ENCODE data around the gene KCNK13. TPM values are rescaled to one million over a fixed set of nuclear protein-coding genes. Genes with fewer than 3 reads are reported as not detected.
"Not testable (repeated sequence)": the region's sequence is repeated elsewhere in the genome, so short reads cannot be mapped to it uniquely, and the experiment has no call there.

Gene KCNK13
- polyA plus RNA-seq, 4 donors = 0.18 to 0.38 (median 0.24) TPM

GRCh38 chr14:90184571-90185266 is 122.9 kb downstream of the KCNK13 start:
- DNase-seq (ENCODE audit: low read depth in 4 of 4, low spot score in 3 of 4) = no peak

- no peak for DNase-seq (ENCODE audit: low read depth in 4 of 4, low spot score in 3 of 4)
Measured at GRCh38 chr14:90188588-90188987, 126.8 kb downstream of the KCNK13 start.

GRCh38 chr14:90191154-90191553 is 129.4 kb downstream of the KCNK13 start:
- DNase-seq (ENCODE audit: low read depth in 4 of 4, low spot score in 3 of 4) = no peak

- no peak for DNase-seq (ENCODE audit: low read depth in 4 of 4, low spot score in 3 of 4)
Measured at GRCh38 chr14:90191585-90191984, 129.8 kb downstream of the KCNK13 start.

- DNase-seq (ENCODE audit: low read depth in 4 of 4, low spot score in 3 of 4) = no peak
Measured at GRCh38 chr14:90193925-90194324, 132.1 kb downstream of the KCNK13 start.

- DNase-seq (ENCODE audit: low read depth in 4 of 4, low spot score in 3 of 4) = no peak
Measured at GRCh38 chr14:90194706-90195105, 132.9 kb downstream of the KCNK13 start.

GRCh38 chr14:90198541-90199060 is 136.8 kb downstream of the KCNK13 start:
- no peak for DNase-seq (ENCODE audit: low read depth in 4 of 4, low spot score in 3 of 4)

- DNase-seq (ENCODE audit: low read depth in 4 of 4, low spot score in 3 of 4) = not testable (repeated sequence)
Measured at GRCh38 chr14:90200546-90200945, 138.8 kb downstream of the KCNK13 start.

- no peak for DNase-seq (ENCODE audit: low read depth in 4 of 4, low spot score in 3 of 4)
Measured at GRCh38 chr14:90201344-90201743, 139.6 kb downstream of the KCNK13 start.

- DNase-seq (ENCODE audit: low read depth in 4 of 4, low spot score in 3 of 4) = no peak
Measured at GRCh38 chr14:90204516-90204915, 142.7 kb downstream of the KCNK13 start.

- DNase-seq (ENCODE audit: low read depth in 4 of 4, low spot score in 3 of 4) = no peak
Measured at GRCh38 chr14:90213099-90213748, 151.4 kb downstream of the KCNK13 start.

- no peak for DNase-seq (ENCODE audit: low read depth in 4 of 4, low spot score in 3 of 4)
Measured at GRCh38 chr14:90228478-90228877, 166.7 kb downstream of the KCNK13 start.

GRCh38 chr14:90229942-90230341 is 168.1 kb downstream of the KCNK13 start:
- not testable (repeated sequence) for DNase-seq (ENCODE audit: low read depth in 4 of 4, low spot score in 3 of 4)

Other genes with a start within 250 kb of the KCNK13 start
- 10 to 100 TPM; 17.0 to 22.1 (median 19.6) TPM for gene EFCAB11, start 107.3 kb upstream of the KCNK13 start, polyA plus RNA-seq (ENCODE audit: insufficient read length in 4 of 4)
- gene TDP1, start 106.1 kb upstream of the KCNK13 start, polyA plus RNA-seq (ENCODE audit: insufficient read length in 4 of 4) = 10 to 100 TPM; 22.3 to 28.5 (median 26.0) TPM
- 100 to 1,000 TPM; 111 to 161 (median 148) TPM for gene PSMC1, start 194.6 kb downstream of the KCNK13 start, polyA plus RNA-seq (ENCODE audit: insufficient read length in 4 of 4)

Data from right renal pelvis (tissue), 4 donors.